A549 (cell line): ENCODE data around the gene TCF12. TPM values are rescaled to one million over a fixed set of nuclear protein-coding genes. Genes with fewer than 3 reads are reported as not detected.

Source experiments
- ATAC-seq, 2 experiments: fragments of 200-7000 bp in 1 of 2; fragments of >200 bp in 1 of 2; cut with Nextera tagmentation in 1 of 2; cut with Tn5 transposase in 1 of 2; 3 replicates each; pipeline versions ENCODE4 v1.8.0 to v1.9.1; 2018 to 2020; ENCODE audit warnings: mild to moderate bottlenecking in 1 of 2, moderate library complexity in 1 of 2
- CTCF ChIA-PET: fragments of 300-600 bp; sonication (Branson Sonifier 250); formaldehyde crosslinking; extraction: SDS; loops from one replicate; lab custom pipeline; 2021; ENCODE audit warnings: antibody characterized with exemption, inconsistent platforms; lab: Yijun Ruan, JAX
- POLR2A ChIA-PET: fragments of 350-600 bp; formaldehyde crosslinking; extraction: SDS; loops from one replicate; lab custom pipeline; 2021; ENCODE audit warnings: antibody characterized with exemption, inconsistent platforms; lab: Yijun Ruan, JAX
- DNase-seq, 2 experiments: peaks; one replicate each; pipeline versions ENCODE4 v3.0.0 to v3.0.0-alpha.2; 2011 to 2016; ENCODE audit warnings: low read depth in 1 of 2, low spot score in 1 of 2
- FAIRE-seq: peaks from 2 replicates; lab custom pipeline; 2011; peaks lifted over from hg19 to GRCh38; lab: Jason Lieb, UNC
- H3K27ac ChIP-seq, 2 experiments: fragments of >200 bp; sonication (Bioruptor Twin); formaldehyde crosslinking; 3 replicates each; pipeline ENCODE4 v1.5.1; 2016 to 2017
- H3K4me1 ChIP-seq: fragments of >200 bp; sonication (Bioruptor Twin); formaldehyde crosslinking; 3 replicates; pipeline ENCODE4 v1.6.1; 2016
- H3K4me2 ChIP-seq: fragments of >200 bp; sonication (Bioruptor Twin); formaldehyde crosslinking; 3 replicates; pipeline ENCODE4 v1.6.1; 2016
- H3K4me3 ChIP-seq: fragments of >200 bp; sonication (Bioruptor Twin); formaldehyde crosslinking; 3 replicates; pipeline ENCODE4 v1.5.1; 2016
- H3K9me3 ChIP-seq: fragments of >200 bp; sonication (Bioruptor Twin); formaldehyde crosslinking; 3 replicates; pipeline ENCODE4 v1.6.1; 2016
- FOSL2 ChIP-seq, 2 experiments: fragments of 450-650 bp in 1 of 2; fragments of >200 bp in 1 of 2; sonication (Bioruptor Twin) in 1 of 2; formaldehyde crosslinking; IDR thresholded peaks; 2 replicates each; pipeline versions ENCODE4 v1.5.0 to v1.6.1; 2016 to 2020; ENCODE audit warnings: mild to moderate bottlenecking in 1 of 2, moderate library complexity in 1 of 2
- FOXS1 ChIP-seq: fragments of 250-450 bp; sonication (Bioruptor Pico); IDR thresholded peaks from 2 replicates; pipeline ENCODE4 v1.5.0; 2020; ENCODE audit warnings: mild to moderate bottlenecking, moderate library complexity
- GATA3 ChIP-seq: IDR thresholded peaks from 2 replicates; pipeline ENCODE4 v1.6.1; 2012; ENCODE audit warnings: borderline replicate concordance
- JUNB ChIP-seq: fragments of >200 bp; sonication (Bioruptor Twin); formaldehyde crosslinking; IDR thresholded peaks from 2 replicates; pipeline ENCODE4 v1.6.1; 2016
- MAFK ChIP-seq: fragments of 450-650 bp; IDR thresholded peaks from 2 replicates; pipeline ENCODE4 v1.6.1; 2014; ENCODE audit not compliant: partially characterized antibody
- MYC ChIP-seq: IDR thresholded peaks from 2 replicates; pipeline ENCODE4 v1.6.1; 2012; ENCODE audit warnings: mild to moderate bottlenecking, inconsistent platforms, low read length, improper control_type of control experiment, borderline replicate concordance
- RAD21 ChIP-seq, 2 experiments: fragments of >200 bp in 1 of 2; sonication (Bioruptor Twin) in 1 of 2; formaldehyde crosslinking in 1 of 2; IDR thresholded peaks in 1 of 2; conservative IDR thresholded peaks in 1 of 2; 2 replicates in 1 of 2; 3 replicates in 1 of 2; pipeline ENCODE4 v1.6.1; 2012 to 2018; ENCODE audit warnings: inconsistent platforms in 1 of 2
- RARB ChIP-seq: fragments of 250-450 bp; sonication (Bioruptor Pico); IDR thresholded peaks from 2 replicates; pipeline ENCODE4 v1.8.0; 2021; ENCODE audit warnings: mild to moderate bottlenecking, moderate library complexity
- SREBF2 ChIP-seq: fragments of 450-650 bp; IDR thresholded peaks from 2 replicates; pipeline ENCODE4 v1.6.1; 2014; ENCODE audit warnings: mild to moderate bottlenecking, moderate library complexity
- ZFP36 ChIP-seq: fragments of 450-650 bp; IDR thresholded peaks from 2 replicates; pipeline ENCODE4 v1.6.1; 2014; ENCODE audit warnings: borderline replicate concordance; ENCODE audit not compliant: partially characterized antibody
- WGBS: methylation state at CpG from one replicate; pipeline ENCODE4 v1.1.6; 2017; ENCODE audit errors: missing lambda C conversion rate; 5-methylcytosine and 5-hydroxymethylcytosine counted together
- polyA plus RNA-seq, 4 experiments: library from polyadenylated mRNA; depleted of rRNA in 3 of 4; stranded (reverse); fragments of >200 nt; fragmentation: RNase III in 1 of 4; extraction: RNeasy Plus Mini Kit Qiagen cat#74134 plus additional on column Dnase treatment in 1 of 4; gene quantifications; 2 replicates in 3 of 4; 3 replicates in 1 of 4; pipeline ENCODE4 v1.2.3, GENCODE V29; 2011 to 2017
- TF ChIP-seq, protein P1 (sequence below): fragments of >200 bp; sonication (Bioruptor Twin); formaldehyde crosslinking; IDR thresholded peaks from 3 replicates; pipeline ENCODE4 v1.6.1; 2016
- TF ChIP-seq, protein P2 (sequence below): fragments of 250-450 bp; sonication (Bioruptor Pico); IDR thresholded peaks from 2 replicates; pipeline ENCODE4 v1.5.0; 2020; ENCODE audit warnings: low read depth, mild to moderate bottlenecking, moderate library complexity
- TF ChIP-seq, protein P3 (sequence below): fragments of 450-650 bp; IDR thresholded peaks from 2 replicates; pipeline ENCODE4 v1.6.1; 2014; ENCODE audit warnings: antibody characterized with exemption
- TF ChIP-seq, protein P4 (sequence below): IDR thresholded peaks from 2 replicates; pipeline ENCODE4 v1.6.1; 2012

Gene TCF12
- polyA plus RNA-seq, 2 of the 4 experiments (the other 2 are of a cell fraction), result 36.3 to 121 TPM

DNA sequence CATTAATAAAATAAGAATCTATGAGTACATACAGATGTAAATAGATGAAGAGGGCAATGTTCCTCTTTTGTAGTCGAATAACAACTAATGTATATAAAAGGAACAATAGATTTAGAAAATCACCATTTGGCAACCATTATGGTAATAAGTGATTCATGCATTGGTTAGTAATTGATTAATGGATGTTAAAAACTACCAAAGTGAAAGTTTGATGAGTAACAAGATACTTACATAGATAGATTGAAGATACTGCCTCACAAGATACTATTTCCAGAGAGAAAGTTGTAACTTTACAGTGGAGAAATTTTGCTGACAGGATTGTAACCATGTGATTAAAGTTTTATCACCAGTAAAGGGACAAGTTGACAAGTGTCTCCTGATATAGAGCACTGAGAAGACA is 55.0 kb downstream of the TCF12 start:
- H3K4me3 ChIP-seq, result no peak overlapping the region
- DNase-seq (no peak), FAIRE-seq (peak; percentile 23)
- H3K4me2 ChIP-seq, result peak overlapping the region; percentile 31; the same call in 2 of the 3 replicates
- no peak for TF ChIP-seq MYC
- TF ChIP-seq, protein P1, sequence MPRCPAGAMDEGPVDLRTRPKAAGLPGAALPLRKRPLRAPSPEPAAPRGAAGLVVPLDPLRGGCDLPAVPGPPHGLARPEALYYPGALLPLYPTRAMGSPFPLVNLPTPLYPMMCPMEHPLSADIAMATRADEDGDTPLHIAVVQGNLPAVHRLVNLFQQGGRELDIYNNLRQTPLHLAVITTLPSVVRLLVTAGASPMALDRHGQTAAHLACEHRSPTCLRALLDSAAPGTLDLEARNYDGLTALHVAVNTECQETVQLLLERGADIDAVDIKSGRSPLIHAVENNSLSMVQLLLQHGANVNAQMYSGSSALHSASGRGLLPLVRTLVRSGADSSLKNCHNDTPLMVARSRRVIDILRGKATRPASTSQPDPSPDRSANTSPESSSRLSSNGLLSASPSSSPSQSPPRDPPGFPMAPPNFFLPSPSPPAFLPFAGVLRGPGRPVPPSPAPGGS, result no peak
- TF ChIP-seq FOXS1 (CRISPR knock-in tag), result no peak
- no peak for TF ChIP-seq SREBF2
- TF ChIP-seq, protein P2, sequence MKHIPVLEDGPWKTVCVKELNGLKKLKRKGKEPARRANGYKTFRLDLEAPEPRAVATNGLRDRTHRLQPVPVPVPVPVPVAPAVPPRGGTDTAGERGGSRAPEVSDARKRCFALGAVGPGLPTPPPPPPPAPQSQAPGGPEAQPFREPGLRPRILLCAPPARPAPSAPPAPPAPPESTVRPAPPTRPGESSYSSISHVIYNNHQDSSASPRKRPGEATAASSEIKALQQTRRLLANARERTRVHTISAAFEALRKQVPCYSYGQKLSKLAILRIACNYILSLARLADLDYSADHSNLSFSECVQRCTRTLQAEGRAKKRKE, result no peak
- TF ChIP-seq, all 56 proteins: peak for 0
- ATAC-seq, result no peak
- CTCF ChIA-PET, result no interaction called here
- no peaks in the 10 kb centered on the region for H3K9me3 ChIP-seq
- H3K27ac ChIP-seq, result no peak overlapping the region
- POLR2A ChIA-PET, result no interaction called here
- H3K4me1 ChIP-seq, result peaks cover 60% of the 10 kb centered on the region
- 35% methylated on average over 1 of the region's 1 CpG for WGBS

DNA sequence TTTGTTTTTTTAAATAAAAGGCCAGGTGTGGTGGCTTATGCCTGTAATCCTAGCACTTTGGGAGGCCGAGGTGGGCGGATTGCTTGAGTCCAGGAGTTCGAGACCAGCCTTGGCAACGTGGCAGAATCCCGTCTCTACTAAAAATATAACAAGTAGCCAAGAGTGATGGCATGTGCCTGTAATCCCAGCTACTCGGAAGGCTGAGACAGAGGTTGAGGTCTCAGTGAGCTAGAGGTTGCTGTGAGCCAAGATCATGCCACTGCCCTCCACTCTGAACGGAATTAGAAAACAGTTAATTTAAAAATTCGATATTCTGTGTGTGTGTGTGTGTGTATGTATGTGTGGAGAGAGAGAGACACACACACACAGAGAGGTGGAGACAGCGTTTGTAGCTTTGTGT is 58.8 kb downstream of the TCF12 start:
- TF ChIP-seq RARB (CRISPR knock-in tag), result no peak
- Histone ChIP-seq H3K4me2 (no peak overlapping the region), H3K9me3 (no peaks in the 10 kb centered on the region), H3K4me3 (no peak overlapping the region), H3K27ac (no peak overlapping the region), H3K4me1 (peaks cover 74% of the 10 kb centered on the region)
- ATAC-seq, result no peak
- no peak for FAIRE-seq
- WGBS, result 83% methylated on average over 9 of the region's 9 CpGs
- DNase-seq, result no peak
- ChIA-PET POLR2A (no interaction called here), CTCF (interaction anchor here (1.5 kb wide), 1 partner anchor 8 kb away, joined by 5 read pairs; no protein-coding TSS in a partner anchor)

DNA sequence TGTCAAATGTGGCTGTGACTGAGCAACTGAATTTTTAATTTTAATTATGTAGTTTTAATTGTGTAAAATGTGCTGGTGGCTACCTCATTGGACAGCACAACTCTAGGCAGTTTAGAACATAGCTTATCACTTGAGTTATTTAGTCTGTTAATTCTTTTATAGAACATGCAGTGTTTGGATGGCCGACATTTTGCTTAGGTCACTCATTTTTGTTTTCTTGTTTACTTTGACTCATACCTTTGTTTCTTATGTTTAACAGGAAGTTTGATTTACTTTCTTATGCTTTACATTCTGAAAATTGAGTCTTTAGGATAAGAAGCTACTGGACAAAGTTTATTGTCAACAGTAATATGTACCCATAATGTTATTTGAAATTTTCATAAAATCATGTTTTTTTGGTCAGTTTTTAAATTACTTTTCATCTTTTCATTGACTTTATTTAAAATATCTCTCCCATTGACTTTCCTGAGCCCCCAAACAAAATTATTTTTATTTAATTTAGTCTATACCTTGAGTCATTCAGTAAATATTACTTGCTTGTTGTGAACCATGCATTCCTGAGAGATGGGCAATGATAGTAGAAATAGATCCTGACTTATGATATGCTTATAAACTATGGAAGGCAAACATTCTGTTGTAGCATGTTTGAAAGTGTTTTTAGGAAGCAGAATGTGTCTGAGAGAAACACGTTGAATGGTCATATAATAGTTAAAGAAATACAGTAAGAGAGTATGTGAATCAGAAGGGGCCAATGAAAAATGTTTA is 60.6 kb downstream of the TCF12 start:
- ChIA-PET POLR2A (no interaction called here), CTCF (interaction anchor here (1.5 kb wide), 1 partner anchor 10 kb away, joined by 5 read pairs; no protein-coding TSS in a partner anchor)
- FAIRE-seq (peak; percentile 72), DNase-seq (peak in 1 of 2 experiments; percentile 79), ATAC-seq (peak; percentile 65 to 89; a peak in 5 of 6 replicates)
- Histone ChIP-seq H3K4me1 (peaks cover 65% of the 10 kb centered on the region), H3K27ac (peak overlapping the region; percentile 55 to 78), H3K4me3 (peak overlapping the region; percentile 14; the same call in 1 of the 3 replicates), H3K9me3 (no peaks in the 10 kb centered on the region), H3K4me2 (peak overlapping the region; percentile 77)
- no peak for TF ChIP-seq ZFP36
- TF ChIP-seq, protein P3, sequence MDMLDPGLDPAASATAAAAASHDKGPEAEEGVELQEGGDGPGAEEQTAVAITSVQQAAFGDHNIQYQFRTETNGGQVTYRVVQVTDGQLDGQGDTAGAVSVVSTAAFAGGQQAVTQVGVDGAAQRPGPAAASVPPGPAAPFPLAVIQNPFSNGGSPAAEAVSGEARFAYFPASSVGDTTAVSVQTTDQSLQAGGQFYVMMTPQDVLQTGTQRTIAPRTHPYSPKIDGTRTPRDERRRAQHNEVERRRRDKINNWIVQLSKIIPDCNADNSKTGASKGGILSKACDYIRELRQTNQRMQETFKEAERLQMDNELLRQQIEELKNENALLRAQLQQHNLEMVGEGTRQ, result no peak
- peak; percentile 85 for TF ChIP-seq MAFK
- TF ChIP-seq, protein P4, sequence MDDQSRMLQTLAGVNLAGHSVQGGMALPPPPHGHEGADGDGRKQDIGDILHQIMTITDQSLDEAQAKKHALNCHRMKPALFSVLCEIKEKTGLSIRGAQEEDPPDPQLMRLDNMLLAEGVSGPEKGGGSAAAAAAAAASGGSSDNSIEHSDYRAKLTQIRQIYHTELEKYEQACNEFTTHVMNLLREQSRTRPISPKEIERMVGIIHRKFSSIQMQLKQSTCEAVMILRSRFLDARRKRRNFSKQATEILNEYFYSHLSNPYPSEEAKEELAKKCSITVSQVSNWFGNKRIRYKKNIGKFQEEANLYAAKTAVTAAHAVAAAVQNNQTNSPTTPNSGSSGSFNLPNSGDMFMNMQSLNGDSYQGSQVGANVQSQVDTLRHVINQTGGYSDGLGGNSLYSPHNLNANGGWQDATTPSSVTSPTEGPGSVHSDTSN, result no peak
- TF ChIP-seq FOSL2 (IDR thresholded peaks at IDR 0.05), result 0 out of 2 replicates have a peak, but pooled peaks have one; percentile 50
- TF ChIP-seq FOSL2 (CRISPR knock-in tag; IDR thresholded peaks at IDR 0.05), result peak; percentile 91
- TF ChIP-seq GATA3, result peak; percentile 88
- TF ChIP-seq RAD21 (conservative IDR thresholded peaks at IDR 0.05 in 1 of 2, IDR thresholded peaks at IDR 0.05 in 1 of 2), result 0 out of 5 replicates have a peak, but pooled peaks of 1 of the 2 experiments have one; percentile 1
- TF ChIP-seq JUNB, result 0 out of 2 replicates have a peak, but pooled peaks have one; percentile 44
- WGBS, result under 1% methylated on average over 2 of the region's 2 CpGs
